ENCODE results near the gene DPY30.

The DPY30 gene

GRCh38 chr2:32009516-32010256, 29.9 kb downstream of the DPY30 start:
- peak; percentile 31 for DNase-seq

GRCh38 chr2:32008805-32009515, 30.6 kb downstream of the DPY30 start:
- DNase-seq = peak; percentile 32

- no peak for DNase-seq
Observed at GRCh38 chr2:32007121-32007391, 32.5 kb downstream of the DPY30 start.

GRCh38 chr2:32005371-32005976, 34.1 kb downstream of the DPY30 start:
- DNase-seq = no peak

GRCh38 chr2:32003791-32004190, 35.8 kb downstream of the DPY30 start:
- no peak for DNase-seq

GRCh38 chr2:32002406-32002805, 37.2 kb downstream of the DPY30 start:
- DNase-seq = no peak

- no peak for DNase-seq
Observed at GRCh38 chr2:31999438-31999837, 40.2 kb downstream of the DPY30 start.

- DNase-seq = no peak
Observed at GRCh38 chr2:31998731-31999383, 40.7 kb downstream of the DPY30 start.

GRCh38 chr2:31997653-31998052, 42.0 kb downstream of the DPY30 start:
- DNase-seq = peak; percentile 23

GRCh38 chr2:31996571-31997150, 42.9 kb downstream of the DPY30 start:
- DNase-seq = no peak

GRCh38 chr2:31992934-31993333, 46.7 kb downstream of the DPY30 start:
- no peak for DNase-seq

GRCh38 chr2:31992025-31992579, 47.5 kb downstream of the DPY30 start:
- no peak for DNase-seq

- no peak for DNase-seq
Observed at GRCh38 chr2:31989946-31990345, 49.7 kb downstream of the DPY30 start.

GRCh38 chr2:31987454-31988220, 52.0 kb downstream of the DPY30 start:
- DNase-seq = peak; percentile 82

- DNase-seq = no peak
Observed at GRCh38 chr2:31986906-31987305, 52.7 kb downstream of the DPY30 start.

- DNase-seq = no peak
Observed at GRCh38 chr2:31983762-31984467, 55.7 kb downstream of the DPY30 start.

GRCh38 chr2:31980674-31981356, 58.8 kb downstream of the DPY30 start:
- peak; percentile 22 for DNase-seq

- no peak for DNase-seq
Observed at GRCh38 chr2:31979956-31980355, 59.6 kb downstream of the DPY30 start.

GRCh38 chr2:31979018-31979417, 60.6 kb downstream of the DPY30 start:
- DNase-seq = no peak

- no peak for DNase-seq
Observed at GRCh38 chr2:31978436-31978835, 61.2 kb downstream of the DPY30 start.
